Measurements from ENCODE around the gene MYO15B. TPM values are rescaled to one million over a fixed set of nuclear protein-coding genes. Genes with fewer than 3 reads are reported as not detected.

The MYO15B gene
- total RNA-seq, 2 donors from 2014 or later = 102 to 121 TPM

- Mint-ChIP-seq H3K4me1 (ENCODE audit: low read depth) (peaks cover 7% of the 10 kb centered on the region), H3K27ac (no peak overlapping the region), H3K9me3 (no peaks in the 10 kb centered on the region), H3K4me3 (no peak overlapping the region), H3K27me3 (ENCODE audit: low read depth) (no peaks in the 10 kb centered on the region), H3K36me3 (ENCODE audit: insufficient read depth in 2 of 2) (peaks cover 4 to 9% of the 10 kb centered on the region in 2 donors)
- no peak for ATAC-seq (replicated peaks in 1 of 2)
- no peak for DNase-seq
Observed at GRCh38 chr17:75650874-75651273, 63.3 kb downstream of the MYO15B start.

GRCh38 chr17:75652341-75652740, 64.7 kb downstream of the MYO15B start:
- no peaks in the 10 kb centered on the region for H3K9me3 Mint-ChIP-seq
- no peak overlapping the region for H3K4me3 Mint-ChIP-seq
- peaks cover 7% of the 10 kb centered on the region for H3K4me1 Mint-ChIP-seq (ENCODE audit: low read depth)
- no peak overlapping the region for H3K27ac Mint-ChIP-seq
- DNase-seq (no peak), ATAC-seq (replicated peaks in 1 of 2) (no peak)
- H3K27me3 Mint-ChIP-seq (ENCODE audit: low read depth) = no peaks in the 10 kb centered on the region
- H3K36me3 Mint-ChIP-seq (ENCODE audit: insufficient read depth in 2 of 2) = peaks cover 4 to 10% of the 10 kb centered on the region in 2 donors

- Mint-ChIP-seq H3K4me3 (no peak overlapping the region), H3K27ac (peak overlapping the region; percentile 79), H3K4me1 (ENCODE audit: low read depth) (peaks cover 7% of the 10 kb centered on the region), H3K9me3 (no peaks in the 10 kb centered on the region), H3K27me3 (ENCODE audit: low read depth) (no peaks in the 10 kb centered on the region), H3K36me3 (ENCODE audit: insufficient read depth in 2 of 2) (peaks cover 4 to 10% of the 10 kb centered on the region in 2 donors)
- ATAC-seq (replicated peaks in 1 of 2) (peak; percentile 51 to 53), DNase-seq (peak; percentile 20 to 35)
Observed at GRCh38 chr17:75652934-75653549, 65.4 kb downstream of the MYO15B start.

GRCh38 chr17:75654176-75654575, 66.6 kb downstream of the MYO15B start:
- ATAC-seq (replicated peaks in 1 of 2) = no peak
- Mint-ChIP-seq H3K36me3 (ENCODE audit: insufficient read depth in 2 of 2) (peaks cover 2 to 7% of the 10 kb centered on the region in 2 donors), H3K27ac (peak overlapping the region; percentile 32)

GRCh38 chr17:75658237-75658636, 70.6 kb downstream of the MYO15B start:
- ATAC-seq (replicated peaks in 1 of 2) = no peak
- Mint-ChIP-seq H3K9me3 (no peaks in the 10 kb centered on the region), H3K4me1 (ENCODE audit: low read depth) (peaks cover under 1% of the 10 kb centered on the region), H3K36me3 (ENCODE audit: insufficient read depth in 2 of 2) (peaks cover 2 to 5% of the 10 kb centered on the region in 2 donors), H3K27ac (no peak overlapping the region), H3K27me3 (ENCODE audit: low read depth) (no peaks in the 10 kb centered on the region), H3K4me3 (no peak overlapping the region)
- DNase-seq = no peak

More at GRCh38 chr17:75654176-75654575, 66.6 kb downstream of the MYO15B start:
- H3K27me3 Mint-ChIP-seq (ENCODE audit: low read depth) = no peaks in the 10 kb centered on the region
- no peak overlapping the region for H3K4me3 Mint-ChIP-seq
- DNase-seq = no peak
- peaks cover 7% of the 10 kb centered on the region for H3K4me1 Mint-ChIP-seq (ENCODE audit: low read depth)
- no peaks in the 10 kb centered on the region for H3K9me3 Mint-ChIP-seq

GRCh38 chr17:75661531-75661930, 73.9 kb downstream of the MYO15B start:
- Mint-ChIP-seq H3K9me3 (no peaks in the 10 kb centered on the region), H3K4me1 (ENCODE audit: low read depth) (peaks cover 14% of the 10 kb centered on the region), H3K4me3 (no peak overlapping the region), H3K36me3 (ENCODE audit: insufficient read depth in 2 of 2) (peaks cover 5 to 8% of the 10 kb centered on the region in 2 donors), H3K27ac (no peak overlapping the region), H3K27me3 (ENCODE audit: low read depth) (no peaks in the 10 kb centered on the region)
- DNase-seq = no peak
- no peak for ATAC-seq (replicated peaks in 1 of 2)

- Mint-ChIP-seq H3K27ac (no peak overlapping the region), H3K4me3 (no peak overlapping the region), H3K9me3 (no peaks in the 10 kb centered on the region), H3K4me1 (ENCODE audit: low read depth) (peaks cover 14% of the 10 kb centered on the region), H3K36me3 (ENCODE audit: insufficient read depth in 2 of 2) (peaks cover 5 to 7% of the 10 kb centered on the region in 2 donors), H3K27me3 (ENCODE audit: low read depth) (no peaks in the 10 kb centered on the region)
- DNase-seq (no peak), ATAC-seq (replicated peaks in 1 of 2) (no peak)
Observed at GRCh38 chr17:75662511-75662910, 74.9 kb downstream of the MYO15B start.

- H3K9me3 Mint-ChIP-seq = no peaks in the 10 kb centered on the region
- ATAC-seq (replicated peaks in 1 of 2) (no peak), DNase-seq (no peak)
- no peaks in the 10 kb centered on the region for H3K27me3 Mint-ChIP-seq (ENCODE audit: low read depth)
- H3K36me3 Mint-ChIP-seq (ENCODE audit: insufficient read depth in 2 of 2) = peaks cover 7 to 10% of the 10 kb centered on the region in 2 donors
- H3K4me1 Mint-ChIP-seq (ENCODE audit: low read depth) = peaks cover 25% of the 10 kb centered on the region
- no peak overlapping the region for H3K4me3 Mint-ChIP-seq
- H3K27ac Mint-ChIP-seq = no peak overlapping the region
Observed at GRCh38 chr17:75664099-75664549, 76.5 kb downstream of the MYO15B start.

GRCh38 chr17:75665981-75666380, 78.4 kb downstream of the MYO15B start:
- Mint-ChIP-seq H3K27ac (peak overlapping the region; percentile 77), H3K9me3 (no peaks in the 10 kb centered on the region), H3K27me3 (ENCODE audit: low read depth) (no peaks in the 10 kb centered on the region), H3K4me3 (no peak overlapping the region), H3K36me3 (ENCODE audit: insufficient read depth in 2 of 2) (peaks cover 10 to 11% of the 10 kb centered on the region in 2 donors), H3K4me1 (ENCODE audit: low read depth) (peaks cover 38% of the 10 kb centered on the region)
- ATAC-seq (replicated peaks in 1 of 2) = no peak
- no peak for DNase-seq

- ATAC-seq (replicated peaks in 1 of 2) (peak; percentile 100), DNase-seq (peak; percentile 96 to 98)
- peaks cover 43% of the 10 kb centered on the region for H3K4me1 Mint-ChIP-seq (ENCODE audit: low read depth)
- H3K36me3 Mint-ChIP-seq (ENCODE audit: insufficient read depth in 2 of 2) = peaks cover 10 to 11% of the 10 kb centered on the region in 2 donors
- no peaks in the 10 kb centered on the region for H3K27me3 Mint-ChIP-seq (ENCODE audit: low read depth)
- H3K27ac Mint-ChIP-seq = peak within 1 kb of the TSS; percentile 77
- H3K4me3 Mint-ChIP-seq = no peak within 1 kb of the TSS
- no peaks in the 10 kb centered on the region for H3K9me3 Mint-ChIP-seq
Observed at GRCh38 chr17:75666959-75667790, 79.6 kb downstream of the MYO15B start, which contains the start of the genes RECQL5 and SAP30BP. RECQL5 (minus strand) TSS chr17:75667154; CDS start chr17:75666557, 597 bp downstream. SAP30BP (plus strand) TSS chr17:75667338; CDS start chr17:75667373, 35 bp downstream.

GRCh38 chr17:75667825-75668224, 80.2 kb downstream of the MYO15B start:
- ATAC-seq (replicated peaks in 1 of 2) = no peak
- no peak overlapping the region for H3K27ac Mint-ChIP-seq
- peaks cover 6 to 9% of the 10 kb centered on the region in 2 donors for H3K36me3 Mint-ChIP-seq (ENCODE audit: insufficient read depth in 2 of 2)
- H3K4me3 Mint-ChIP-seq = no peak overlapping the region
- H3K9me3 Mint-ChIP-seq = no peaks in the 10 kb centered on the region
- peaks cover 43% of the 10 kb centered on the region for H3K4me1 Mint-ChIP-seq (ENCODE audit: low read depth)
- no peaks in the 10 kb centered on the region for H3K27me3 Mint-ChIP-seq (ENCODE audit: low read depth)
- no peak for DNase-seq

GRCh38 chr17:75668489-75668888, 80.9 kb downstream of the MYO15B start:
- peaks cover 6 to 9% of the 10 kb centered on the region in 2 donors for H3K36me3 Mint-ChIP-seq (ENCODE audit: insufficient read depth in 2 of 2)
- DNase-seq (no peak), ATAC-seq (replicated peaks in 1 of 2) (no peak)
- peaks cover 43% of the 10 kb centered on the region for H3K4me1 Mint-ChIP-seq (ENCODE audit: low read depth)
- H3K9me3 Mint-ChIP-seq = no peaks in the 10 kb centered on the region
- H3K27me3 Mint-ChIP-seq (ENCODE audit: low read depth) = no peaks in the 10 kb centered on the region
- no peak overlapping the region for H3K27ac Mint-ChIP-seq
- H3K4me3 Mint-ChIP-seq = no peak overlapping the region

- Mint-ChIP-seq H3K4me3 (no peak overlapping the region), H3K27ac (no peak overlapping the region), H3K4me1 (ENCODE audit: low read depth) (peaks cover 37% of the 10 kb centered on the region), H3K9me3 (no peaks in the 10 kb centered on the region), H3K36me3 (ENCODE audit: insufficient read depth in 2 of 2) (peaks cover 3 to 8% of the 10 kb centered on the region in 2 donors), H3K27me3 (ENCODE audit: low read depth) (no peaks in the 10 kb centered on the region)
- ATAC-seq (replicated peaks in 1 of 2) = no peak
- DNase-seq = no peak
Observed at GRCh38 chr17:75670868-75671267, 83.3 kb downstream of the MYO15B start.

All from activated T-cell treated with anti-CD3 and anti-CD28 coated beads, Interleukin-2, amount 50 U/mL, for 72 hours (primary cell).